Uterus (tissue), 2 donors: ENCODE data around the gene CELF2.

ENCODE experiments used
- CTCF ChIP-seq, 4 experiments: fragments of 200-600 bp in 2 of 4; fragments of 450-650 bp in 2 of 4; sonication (generic) in 2 of 4; IDR thresholded peaks; one replicate each; pipeline ENCODE4 v1.5.1; 2016 to 2019; ENCODE audit warnings: antibody characterized with exemption in 4 of 4, mild to moderate bottlenecking in 2 of 4, moderate library complexity in 1 of 4
- POLR2A ChIP-seq, 2 donors: fragments of 450-650 bp; IDR thresholded peaks; one replicate each; pipeline ENCODE4 v1.6.1; 2016; ENCODE audit warnings: antibody characterized with exemption in 2 of 2, mild to moderate bottlenecking in 1 of 2, moderate library complexity in 1 of 2

GRCh38 chr10:11345224-11346054 is 327.8 kb downstream of the CELF2 start:
- TF ChIP-seq CTCF (IDR thresholded peaks at IDR 0.05) (no peak), POLR2A (IDR thresholded peaks at IDR 0.05) (no peak)
